ENCODE data around the gene ZNF254. TPM values are rescaled to one million over a fixed set of nuclear protein-coding genes. Genes with fewer than 3 reads are reported as not detected.
"Not testable (repeated sequence)": the region's sequence is repeated elsewhere in the genome, so short reads cannot be mapped to it uniquely, and the experiment has no call there.

The ZNF254 gene
- total RNA-seq, 1 donor from 2014 or later, result 14.9 TPM

GRCh38 chr19:24072720-24073119 is 14.3 kb upstream of the ZNF254 start:
- H3K36me3 ChIP-seq (ENCODE audit: control insufficient read depth, insufficient read depth, low read length), result no peaks in the 10 kb centered on the region
- no peak overlapping the region for H3K4me3 ChIP-seq (ENCODE audit: low read depth, low read length)
- H3K27me3 ChIP-seq (ENCODE audit: control insufficient read depth, insufficient read depth, low read length), result no peaks in the 10 kb centered on the region
- DNase-seq (ENCODE audit: low read depth), result no peak
- TF ChIP-seq CTCF (IDR thresholded peaks at IDR 0.05; ENCODE audit: insufficient read depth, low read length, poor library complexity, severe bottlenecking), result no peak

GRCh38 chr19:24073807-24074206 is 13.2 kb upstream of the ZNF254 start:
- Histone ChIP-seq H3K4me3 (ENCODE audit: low read depth, low read length) (no peak overlapping the region), H3K36me3 (ENCODE audit: control insufficient read depth, insufficient read depth, low read length) (no peaks in the 10 kb centered on the region), H3K27me3 (ENCODE audit: control insufficient read depth, insufficient read depth, low read length) (no peaks in the 10 kb centered on the region)
- DNase-seq (ENCODE audit: low read depth), result no peak
- TF ChIP-seq CTCF (IDR thresholded peaks at IDR 0.05; ENCODE audit: insufficient read depth, low read length, poor library complexity, severe bottlenecking), result no peak

- H3K27me3 ChIP-seq (ENCODE audit: control insufficient read depth, insufficient read depth, low read length), result no peaks in the 10 kb centered on the region
- no peak for TF ChIP-seq CTCF (IDR thresholded peaks at IDR 0.05; ENCODE audit: insufficient read depth, low read length, poor library complexity, severe bottlenecking)
- H3K36me3 ChIP-seq (ENCODE audit: control insufficient read depth, insufficient read depth, low read length), result no peaks in the 10 kb centered on the region
- H3K4me3 ChIP-seq (ENCODE audit: low read depth, low read length), result no peak overlapping the region
- DNase-seq (ENCODE audit: low read depth), result no peak
Observed at GRCh38 chr19:24074720-24075454, 12.1 kb upstream of the ZNF254 start.

- H3K4me3 ChIP-seq (ENCODE audit: low read depth, low read length); H3K27me3 ChIP-seq (ENCODE audit: control insufficient read depth, insufficient read depth, low read length); DNase-seq (ENCODE audit: low read depth); H3K36me3 ChIP-seq (ENCODE audit: control insufficient read depth, insufficient read depth, low read length): not testable (repeated sequence)
Observed at GRCh38 chr19:24075530-24075929, 11.5 kb upstream of the ZNF254 start.

- TF ChIP-seq CTCF (IDR thresholded peaks at IDR 0.05; ENCODE audit: insufficient read depth, low read length, poor library complexity, severe bottlenecking), result no peak
Observed at GRCh38 chr19:24078680-24079079, 8.3 kb upstream of the ZNF254 start.

GRCh38 chr19:24081056-24081455 is 5.9 kb upstream of the ZNF254 start:
- no peak for TF ChIP-seq CTCF (IDR thresholded peaks at IDR 0.05; ENCODE audit: insufficient read depth, low read length, poor library complexity, severe bottlenecking)
- no peak for DNase-seq (ENCODE audit: low read depth)
- no peaks in the 10 kb centered on the region for H3K36me3 ChIP-seq (ENCODE audit: control insufficient read depth, insufficient read depth, low read length)
- no peak overlapping the region for H3K4me3 ChIP-seq (ENCODE audit: low read depth, low read length)
- H3K27me3 ChIP-seq (ENCODE audit: control insufficient read depth, insufficient read depth, low read length), result no peaks in the 10 kb centered on the region

More at GRCh38 chr19:24078680-24079079, 8.3 kb upstream of the ZNF254 start:
- DNase-seq (ENCODE audit: low read depth), result no peak
- H3K4me3 ChIP-seq (ENCODE audit: low read depth, low read length), result no peak overlapping the region
- no peaks in the 10 kb centered on the region for H3K36me3 ChIP-seq (ENCODE audit: control insufficient read depth, insufficient read depth, low read length)
- H3K27me3 ChIP-seq (ENCODE audit: control insufficient read depth, insufficient read depth, low read length), result no peaks in the 10 kb centered on the region

All from kidney epithelial cell (primary cell).